HUES6 (cell line): ENCODE results near the gene ATP2B1.
"Not testable (repeated sequence)": the region's sequence is repeated elsewhere in the genome, so short reads cannot be mapped to it uniquely, and the experiment has no call there.

Experiments used
- H3K27ac ChIP-seq: 2 replicates; pipeline ENCODE4 v1.7.0; 2013; ENCODE audit warnings: low read depth, mild to moderate bottlenecking, low read length, inconsistent platforms
- H3K27me3 ChIP-seq: 2 replicates; pipeline ENCODE4 v1.6.1; 2013; ENCODE audit warnings: low read length; ENCODE audit not compliant: control insufficient read depth, insufficient read depth
- H3K36me3 ChIP-seq: 2 replicates; pipeline ENCODE4 v1.6.1; 2013; ENCODE audit warnings: low read length; ENCODE audit not compliant: control insufficient read depth, insufficient read depth
- H3K4me1 ChIP-seq: 2 replicates; pipeline ENCODE4 v1.6.1; 2013; ENCODE audit warnings: low read length; ENCODE audit not compliant: control insufficient read depth, insufficient read depth
- H3K4me3 ChIP-seq: 2 replicates; pipeline ENCODE4 v1.5.1; 2013; ENCODE audit warnings: low read depth, low read length
- H3K9ac ChIP-seq: one replicate; pipeline ENCODE4 v1.6.1; 2013; ENCODE audit warnings: mild to moderate bottlenecking, low read length
- H3K9me3 ChIP-seq: 2 replicates; pipeline ENCODE4 v1.6.1; 2013; ENCODE audit warnings: low read depth, low read length; ENCODE audit not compliant: control insufficient read depth, insufficient read depth

Gene ATP2B1

GRCh38 chr12:89708565-89709156, at the start of gene ATP2B1:
TSS of gene ATP2B1 (minus strand) at chr12:89708838. CDS start at chr12:89655886, 52,952 bp downstream.
- Histone ChIP-seq H3K9me3 (no peaks in the 10 kb centered on the region; the same call in 1 of the 2 replicates), H3K27me3 (peaks cover 42% of the 10 kb centered on the region), H3K9ac (peak within 1 kb of the TSS; percentile 97), H3K4me1 (peaks cover 6% of the 10 kb centered on the region; the same call in 1 of the 2 replicates), H3K4me3 (peak within 1 kb of the TSS; percentile 83), H3K36me3 (no peaks in the 10 kb centered on the region), H3K27ac (peak within 1 kb of the TSS; percentile 89; the same call in 1 of the 2 replicates)

- not testable (repeated sequence) for H3K27me3 ChIP-seq, H3K9me3 ChIP-seq, H3K27ac ChIP-seq, H3K4me1 ChIP-seq, H3K9ac ChIP-seq, H3K4me3 ChIP-seq, H3K36me3 ChIP-seq
Measured at GRCh38 chr12:89757987-89758386, 49.3 kb upstream of the ATP2B1 start.

GRCh38 chr12:89756585-89757398, 48.2 kb upstream of the ATP2B1 start:
- H3K9ac ChIP-seq = no peak overlapping the region
- H3K4me3 ChIP-seq = no peak overlapping the region

GRCh38 chr12:89756194-89756584, 47.6 kb upstream of the ATP2B1 start:
- Histone ChIP-seq H3K27ac (no peak overlapping the region), H3K27me3 (no peaks in the 10 kb centered on the region), H3K9me3 (no peaks in the 10 kb centered on the region), H3K36me3 (no peaks in the 10 kb centered on the region), H3K9ac (no peak overlapping the region), H3K4me3 (no peak overlapping the region), H3K4me1 (no peaks in the 10 kb centered on the region)

More at GRCh38 chr12:89756585-89757398, 48.2 kb upstream of the ATP2B1 start:
- Histone ChIP-seq H3K9me3 (no peaks in the 10 kb centered on the region), H3K4me1 (no peaks in the 10 kb centered on the region), H3K27ac (no peak overlapping the region), H3K36me3 (no peaks in the 10 kb centered on the region), H3K27me3 (no peaks in the 10 kb centered on the region)

GRCh38 chr12:89753997-89754396, 45.4 kb upstream of the ATP2B1 start:
- H3K27me3 ChIP-seq = no peaks in the 10 kb centered on the region
- peaks cover 6% of the 10 kb centered on the region; the same call in 1 of the 2 replicates for H3K9me3 ChIP-seq
- H3K9ac ChIP-seq = no peak overlapping the region
- no peaks in the 10 kb centered on the region for H3K36me3 ChIP-seq
- H3K4me1 ChIP-seq = no peaks in the 10 kb centered on the region
- H3K4me3 ChIP-seq = no peak overlapping the region
- H3K27ac ChIP-seq = no peak overlapping the region

GRCh38 chr12:89752341-89752740, 43.7 kb upstream of the ATP2B1 start:
- Histone ChIP-seq H3K9me3 (peaks cover 6% of the 10 kb centered on the region; the same call in 1 of the 2 replicates), H3K9ac (no peak overlapping the region)

GRCh38 chr12:89750389-89751351, 42.0 kb upstream of the ATP2B1 start:
- H3K9me3 ChIP-seq = peaks cover 6% of the 10 kb centered on the region; the same call in 1 of the 2 replicates
- H3K4me1 ChIP-seq = no peaks in the 10 kb centered on the region
- no peaks in the 10 kb centered on the region for H3K27me3 ChIP-seq
- H3K9ac ChIP-seq = no peak overlapping the region
- no peak overlapping the region for H3K27ac ChIP-seq
- no peaks in the 10 kb centered on the region for H3K36me3 ChIP-seq
- no peak overlapping the region for H3K4me3 ChIP-seq

More at GRCh38 chr12:89752341-89752740, 43.7 kb upstream of the ATP2B1 start:
- Histone ChIP-seq H3K4me3 (no peak overlapping the region), H3K36me3 (no peaks in the 10 kb centered on the region), H3K27me3 (no peaks in the 10 kb centered on the region), H3K27ac (no peak overlapping the region), H3K4me1 (no peaks in the 10 kb centered on the region)

GRCh38 chr12:89748791-89749190, 40.2 kb upstream of the ATP2B1 start:
- H3K4me3 ChIP-seq = no peak overlapping the region
- no peaks in the 10 kb centered on the region for H3K36me3 ChIP-seq
- H3K9ac ChIP-seq = no peak overlapping the region

GRCh38 chr12:89745286-89745685, 36.6 kb upstream of the ATP2B1 start:
- Histone ChIP-seq H3K27me3 (no peaks in the 10 kb centered on the region), H3K27ac (no peak overlapping the region), H3K9me3 (peaks cover 3% of the 10 kb centered on the region; the same call in 1 of the 2 replicates), H3K9ac (no peak overlapping the region), H3K4me1 (no peaks in the 10 kb centered on the region), H3K36me3 (no peaks in the 10 kb centered on the region), H3K4me3 (no peak overlapping the region)

More at GRCh38 chr12:89748791-89749190, 40.2 kb upstream of the ATP2B1 start:
- H3K27ac ChIP-seq = no peak overlapping the region
- no peaks in the 10 kb centered on the region for H3K27me3 ChIP-seq
- no peaks in the 10 kb centered on the region for H3K4me1 ChIP-seq
- H3K9me3 ChIP-seq = peaks cover 6% of the 10 kb centered on the region; the same call in 1 of the 2 replicates

GRCh38 chr12:89742337-89743022, 33.8 kb upstream of the ATP2B1 start:
- H3K4me1 ChIP-seq = no peaks in the 10 kb centered on the region
- H3K9ac ChIP-seq = no peak overlapping the region
- no peaks in the 10 kb centered on the region for H3K27me3 ChIP-seq
- H3K9me3 ChIP-seq = no peaks in the 10 kb centered on the region; the same call in 1 of the 2 replicates
- H3K27ac ChIP-seq = no peak overlapping the region
- no peaks in the 10 kb centered on the region for H3K36me3 ChIP-seq
- no peak overlapping the region for H3K4me3 ChIP-seq
